ENCODE results near the gene SLC35A2.

GRCh38 chrX:48894891-48895290 is 16.6 kb downstream of the SLC35A2 start:
- TF ChIP-seq CTCF (IDR thresholded peaks at IDR 0.05) = no peak
- TF ChIP-seq POLR2A (IDR thresholded peaks at IDR 0.05) = no peak
